HuH-7.5 (cell line): Measurements from ENCODE around the gene LKAAEAR1.

ENCODE experiments used
- DNase-seq: peaks from one replicate; pipeline ENCODE4 v3.0.0; 2011; ENCODE audit warnings: low spot score

The LKAAEAR1 gene

GRCh38 chr20:64037199-64037497 is 47.0 kb downstream of the LKAAEAR1 start:
- no peak for DNase-seq

DNA sequence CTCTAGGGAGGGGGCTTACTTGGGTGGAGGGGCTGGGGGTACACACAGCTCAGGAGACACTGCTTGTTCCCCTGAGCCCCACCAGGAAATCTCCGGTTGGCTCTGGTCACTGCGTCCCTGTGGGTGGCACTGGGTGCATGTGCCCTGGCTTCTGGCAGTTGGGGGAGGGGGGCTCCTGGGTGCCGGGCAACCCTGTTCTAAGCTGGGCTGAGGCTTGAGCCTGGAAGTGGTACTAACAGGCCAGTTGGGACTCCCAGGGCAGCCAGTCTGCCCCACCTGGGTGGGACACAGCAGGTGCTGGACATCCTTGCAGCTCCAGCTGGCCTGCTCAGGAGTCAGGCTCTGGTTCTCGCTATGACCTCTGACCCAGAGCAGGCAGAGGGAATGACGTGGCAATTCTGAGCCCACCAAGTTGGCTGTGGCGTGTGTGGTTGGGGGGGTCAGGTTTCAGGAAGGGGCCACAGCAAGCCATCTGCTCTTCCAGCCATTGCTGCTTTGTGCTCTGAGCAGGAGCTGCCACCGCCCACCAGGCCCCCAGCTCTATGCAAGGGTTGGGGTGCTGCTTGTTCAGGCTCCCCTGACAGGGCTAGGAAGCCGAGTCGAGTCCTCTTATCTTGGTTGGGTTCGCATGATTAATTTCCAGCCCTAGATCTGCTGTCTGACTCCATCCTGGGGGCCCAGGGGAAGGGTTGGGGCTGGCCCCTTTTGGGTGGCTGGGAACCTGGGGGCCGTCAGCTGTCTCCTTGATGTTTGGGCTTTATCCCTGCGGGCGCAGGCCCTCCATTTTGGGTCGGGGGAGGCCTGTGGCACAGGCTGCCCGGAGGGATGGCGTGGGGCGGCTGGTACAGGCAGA is 47.6 kb downstream of the LKAAEAR1 start:
- no peak for DNase-seq

DNA sequence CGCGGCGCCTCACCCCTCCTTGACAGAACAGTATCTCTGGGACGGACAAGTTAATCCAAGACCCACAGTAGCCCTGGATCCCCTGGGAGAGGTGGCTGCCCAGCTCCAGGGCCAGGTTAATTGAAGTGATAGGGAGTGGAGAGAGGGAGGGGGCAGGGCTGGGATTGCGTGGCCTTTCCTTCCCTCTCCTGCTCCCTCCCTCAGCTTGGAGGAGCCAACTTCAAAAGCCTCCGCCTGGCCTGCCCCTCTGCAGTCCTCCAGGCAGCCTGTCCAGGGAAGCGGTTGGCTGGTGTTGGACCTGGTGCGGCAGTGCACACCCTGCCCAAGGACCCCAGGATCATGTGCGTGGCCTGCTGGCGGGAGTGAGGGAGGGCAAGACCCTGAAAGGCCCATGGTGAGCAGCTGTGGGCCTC is 48.3 kb downstream of the LKAAEAR1 start, which contains the start of gene C20orf204:
Gene C20orf204 (plus strand): TSS at position 250 of the 413 bp plus-strand sequence. CDS start 142 bp downstream, at position 392.
- DNase-seq: no peak

DNA sequence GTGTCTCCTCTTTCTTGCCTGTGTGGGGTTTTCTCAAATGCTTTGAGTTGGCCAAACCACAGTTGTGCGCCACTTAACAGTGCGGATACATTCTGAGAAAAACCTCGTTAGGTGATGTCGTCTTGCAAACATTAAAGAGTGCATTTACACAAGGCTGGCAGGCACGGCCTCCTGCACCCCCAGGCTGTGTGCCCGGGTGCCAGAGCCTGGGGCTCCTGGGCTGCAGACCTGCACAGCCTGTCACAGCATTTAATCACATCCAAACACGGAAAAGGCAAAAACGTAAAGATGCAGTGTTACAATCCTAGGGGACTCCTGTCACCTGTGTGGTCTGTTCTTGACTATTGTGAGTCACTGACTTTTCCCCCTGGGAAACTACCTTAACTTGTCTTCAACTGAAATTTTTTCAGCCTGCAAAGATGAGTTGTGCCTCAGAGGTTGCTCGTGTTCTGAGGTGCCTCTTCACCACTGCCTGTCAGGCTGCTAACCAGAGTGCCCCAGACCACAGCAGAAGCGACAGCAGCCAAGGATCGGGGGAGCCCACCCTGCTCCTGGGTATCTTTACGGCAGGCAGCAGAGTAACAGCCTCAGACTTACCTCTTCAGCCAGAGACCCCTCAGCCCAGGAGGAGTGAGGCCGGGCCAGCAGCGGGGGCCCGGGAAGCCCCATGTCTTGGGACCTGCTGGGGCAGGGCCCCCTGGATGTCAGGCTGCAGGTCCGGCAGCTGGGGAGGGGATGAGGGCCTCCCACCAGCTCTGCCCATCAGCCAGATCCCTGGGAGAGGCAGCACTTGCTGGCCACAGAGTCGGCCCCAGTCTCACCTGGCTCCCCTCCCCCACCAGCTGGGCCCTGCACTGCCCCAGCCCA is 48.9 kb downstream of the LKAAEAR1 start:
- no peak for DNase-seq

DNA sequence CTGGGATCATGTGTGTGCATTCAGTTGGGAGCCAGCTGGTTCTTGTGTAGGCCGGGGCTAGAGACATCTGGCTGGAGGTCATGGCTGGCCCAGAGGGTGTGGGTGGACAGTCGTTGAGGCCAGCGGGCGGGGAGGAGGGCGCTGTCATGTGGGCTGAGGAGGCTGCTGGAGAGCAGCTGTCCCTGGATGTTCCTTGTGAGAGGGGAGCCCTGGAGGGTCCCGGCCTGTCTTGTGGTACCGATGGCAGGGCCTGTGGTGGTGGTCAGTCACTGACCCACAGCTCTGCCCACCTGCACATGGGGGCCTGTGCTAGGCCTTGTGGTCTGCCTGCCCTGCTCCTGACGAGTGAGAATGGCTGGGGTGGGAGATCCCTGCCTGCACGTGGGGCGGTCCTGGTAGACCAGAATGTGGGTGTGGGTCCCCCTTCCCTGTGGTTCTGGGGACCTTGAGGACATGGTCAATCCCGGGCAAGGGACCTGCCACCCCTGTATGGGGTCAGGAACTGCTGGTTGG is 50.2 kb downstream of the LKAAEAR1 start:
- DNase-seq: no peak
